ENCODE results near the gene CEP20.
"Not testable (repeated sequence)": the region's sequence is repeated elsewhere in the genome, so short reads cannot be mapped to it uniquely, and the experiment has no call there.

GRCh38 chr16:15850555-15850954 is 37.8 kb downstream of the CEP20 start:
- not testable (repeated sequence) for TF ChIP-seq CTCF, POLR2A (IDR thresholded peaks at IDR 0.05)

Measured in adrenal gland (tissue), 5 donors.